ENCODE data around the gene EIF1B. TPM values are rescaled to one million over a fixed set of nuclear protein-coding genes. Genes with fewer than 3 reads are reported as not detected.

EIF1B gene
- total RNA-seq, 6 donors from 2014 or later: 26.2 to 49.1 (median 38.8) TPM

DNA sequence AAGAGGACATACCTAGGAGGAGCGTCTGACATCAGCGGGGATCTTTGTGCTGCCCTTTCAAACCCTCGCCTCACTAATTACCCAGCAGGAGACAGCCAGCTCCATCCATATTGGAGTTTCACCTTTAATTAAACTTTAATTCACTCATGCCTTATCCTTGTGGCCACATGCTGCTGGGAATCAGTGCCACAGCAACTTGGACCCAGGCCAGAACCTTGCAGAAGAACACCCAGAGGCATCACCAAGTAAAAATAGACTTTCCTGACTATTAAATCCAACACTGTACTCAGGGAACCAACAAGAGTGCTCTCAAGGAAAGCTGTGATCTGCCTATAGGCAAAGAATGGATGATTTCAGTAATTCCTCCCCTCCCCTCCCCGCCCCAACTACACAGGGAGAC lies 23.9 kb downstream of the EIF1B start:
- no peak for DNase-seq
- no peaks in the 10 kb centered on the region for H3K36me3 ChIP-seq
- TF ChIP-seq CTCF (IDR thresholded peaks at IDR 0.05): no peak
- TF ChIP-seq EP300 (IDR thresholded peaks at IDR 0.05): no peak
- TF ChIP-seq POLR2AphosphoS5 (IDR thresholded peaks at IDR 0.05): no peak
- no peak for TF ChIP-seq POLR2A (IDR thresholded peaks at IDR 0.05)
- no peaks in the 10 kb centered on the region for H3K9me3 ChIP-seq
- H3K27ac ChIP-seq: no peak overlapping the region
- H3K4me3 ChIP-seq: no peak overlapping the region
- H3K4me1 ChIP-seq: no peaks in the 10 kb centered on the region
- no peaks in the 10 kb centered on the region for H3K27me3 ChIP-seq
- no peak for ATAC-seq (ENCODE audit: low FRiP score in 2 of 2)
- 93 to 96% methylated on average over 4 of the region's 4 CpGs for WGBS, 2 donors

- WGBS, 2 donors: 86 to 94% methylated on average over 4 of the region's 4 CpGs
These were observed 24.3 kb downstream of the EIF1B start for GRCh38 chr3:40333852-40334251.

DNA sequence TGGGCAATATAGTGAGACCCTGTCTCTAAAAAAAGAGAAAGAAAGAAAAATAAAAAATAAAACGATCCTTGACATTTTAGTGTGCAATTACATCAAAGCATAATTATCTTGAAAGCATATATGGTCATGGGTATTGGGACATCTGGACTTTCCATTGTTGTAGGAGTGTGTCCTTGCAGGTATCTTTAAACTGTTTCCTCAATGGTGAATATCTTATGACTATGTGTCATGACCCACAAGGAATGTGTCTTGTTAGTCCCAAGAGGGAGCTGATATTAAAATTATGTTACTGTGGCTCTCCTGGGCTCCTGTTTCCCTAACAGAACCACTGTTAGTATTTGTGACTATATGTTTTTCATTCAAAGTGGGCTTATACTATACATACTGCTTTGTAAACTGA lies 26.6 kb downstream of the EIF1B start:
- 86 to 87% methylated on average over 1 of the region's 1 CpG for WGBS, 2 donors
- no peaks in the 10 kb centered on the region for H3K27me3 ChIP-seq
- no peaks in the 10 kb centered on the region for H3K36me3 ChIP-seq
- no peak overlapping the region for H3K27ac ChIP-seq
- H3K9me3 ChIP-seq: no peaks in the 10 kb centered on the region
- ATAC-seq (ENCODE audit: low FRiP score in 2 of 2) (no peak), DNase-seq (no peak)
- no peak overlapping the region for H3K4me3 ChIP-seq
- no peaks in the 10 kb centered on the region for H3K4me1 ChIP-seq
- TF ChIP-seq CTCF (IDR thresholded peaks at IDR 0.05) (no peak), POLR2A (IDR thresholded peaks at IDR 0.05) (no peak), EP300 (IDR thresholded peaks at IDR 0.05) (no peak), POLR2AphosphoS5 (IDR thresholded peaks at IDR 0.05) (no peak)

More at GRCh38 chr3:40333852-40334251, 24.3 kb downstream of the EIF1B start:
- no peak overlapping the region for H3K4me3 ChIP-seq
- H3K4me1 ChIP-seq: no peaks in the 10 kb centered on the region
- H3K27me3 ChIP-seq: no peaks in the 10 kb centered on the region
- no peak for TF ChIP-seq CTCF (IDR thresholded peaks at IDR 0.05)
- TF ChIP-seq POLR2A (IDR thresholded peaks at IDR 0.05): no peak
- no peak for TF ChIP-seq EP300 (IDR thresholded peaks at IDR 0.05)
- DNase-seq (no peak), ATAC-seq (ENCODE audit: low FRiP score in 2 of 2) (no peak)
- no peak overlapping the region for H3K27ac ChIP-seq
- H3K36me3 ChIP-seq: no peaks in the 10 kb centered on the region
- H3K9me3 ChIP-seq: no peaks in the 10 kb centered on the region

GRCh38 chr3:40336511-40337135 lies 27.1 kb downstream of the EIF1B start:
- ATAC-seq (ENCODE audit: low FRiP score in 2 of 2) (no peak), DNase-seq (no peak)
- Histone ChIP-seq H3K27me3 (no peaks in the 10 kb centered on the region), H3K36me3 (no peaks in the 10 kb centered on the region), H3K4me3 (no peak overlapping the region), H3K9me3 (no peaks in the 10 kb centered on the region), H3K27ac (no peak overlapping the region), H3K4me1 (no peaks in the 10 kb centered on the region)
- no peak for TF ChIP-seq EP300 (IDR thresholded peaks at IDR 0.05)
- no peak for TF ChIP-seq POLR2AphosphoS5 (IDR thresholded peaks at IDR 0.05)
- TF ChIP-seq CTCF (IDR thresholded peaks at IDR 0.05): no peak
- no peak for TF ChIP-seq POLR2A (IDR thresholded peaks at IDR 0.05)
- WGBS, 2 donors: 81 to 83% methylated on average over 4 of the region's 4 CpGs

Data from upper lobe of left lung (tissue), 6 donors.